Astrocyte of the spinal cord (primary cell): Measurements from ENCODE around the gene CA4.
"Not testable (repeated sequence)": the region's sequence is repeated elsewhere in the genome, so short reads cannot be mapped to it uniquely, and the experiment has no call there.

Source experiments
- DNase-seq: peaks from one replicate; pipeline ENCODE4 v3.0.0; 2011; ENCODE audit warnings: low read depth, low spot score
- H3K4me3 ChIP-seq: 2 replicates; pipeline ENCODE4 v1.5.1; 2011; ENCODE audit warnings: low read depth, mild to moderate bottlenecking, low read length, moderate library complexity
- in situ Hi-C: cut with HindIII; loops from 2 replicates; pipeline ENCODE4 v1.10.0; 2017; ENCODE audit warnings: low sequenced_read_pairs
- TF ChIP-seq, protein P1 (sequence below): IDR thresholded peaks from 2 replicates; pipeline ENCODE4 v1.5.1; 2012; ENCODE audit warnings: low read depth, mild to moderate bottlenecking, low read length, inconsistent platforms

The CA4 gene

DNA sequence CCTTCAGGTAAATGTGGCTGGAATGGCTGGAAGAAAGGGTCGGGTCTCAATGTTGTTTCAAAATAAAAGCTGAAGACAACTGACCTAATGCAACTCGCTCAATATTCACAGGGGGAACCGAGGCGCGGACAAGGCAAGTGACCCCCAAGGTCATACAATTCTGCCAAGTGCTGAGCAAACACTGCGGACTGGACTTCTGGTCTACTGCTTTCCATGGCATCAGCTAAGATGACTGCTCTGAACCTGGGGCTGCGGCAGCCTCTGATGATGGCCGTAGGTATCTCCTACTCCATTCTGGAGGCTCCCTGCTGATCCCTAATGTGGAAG lies 21.9 kb downstream of the CA4 start:
- in situ Hi-C loops = no loop called here
- DNase-seq = no peak
- TF ChIP-seq, protein P1, sequence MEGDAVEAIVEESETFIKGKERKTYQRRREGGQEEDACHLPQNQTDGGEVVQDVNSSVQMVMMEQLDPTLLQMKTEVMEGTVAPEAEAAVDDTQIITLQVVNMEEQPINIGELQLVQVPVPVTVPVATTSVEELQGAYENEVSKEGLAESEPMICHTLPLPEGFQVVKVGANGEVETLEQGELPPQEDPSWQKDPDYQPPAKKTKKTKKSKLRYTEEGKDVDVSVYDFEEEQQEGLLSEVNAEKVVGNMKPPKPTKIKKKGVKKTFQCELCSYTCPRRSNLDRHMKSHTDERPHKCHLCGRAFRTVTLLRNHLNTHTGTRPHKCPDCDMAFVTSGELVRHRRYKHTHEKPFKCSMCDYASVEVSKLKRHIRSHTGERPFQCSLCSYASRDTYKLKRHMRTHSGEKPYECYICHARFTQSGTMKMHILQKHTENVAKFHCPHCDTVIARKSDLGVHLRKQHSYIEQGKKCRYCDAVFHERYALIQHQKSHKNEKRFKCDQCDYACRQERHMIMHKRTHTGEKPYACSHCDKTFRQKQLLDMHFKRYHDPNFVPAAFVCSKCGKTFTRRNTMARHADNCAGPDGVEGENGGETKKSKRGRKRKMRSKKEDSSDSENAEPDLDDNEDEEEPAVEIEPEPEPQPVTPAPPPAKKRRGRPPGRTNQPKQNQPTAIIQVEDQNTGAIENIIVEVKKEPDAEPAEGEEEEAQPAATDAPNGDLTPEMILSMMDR = no peak
- H3K4me3 ChIP-seq = no peak overlapping the region

DNA sequence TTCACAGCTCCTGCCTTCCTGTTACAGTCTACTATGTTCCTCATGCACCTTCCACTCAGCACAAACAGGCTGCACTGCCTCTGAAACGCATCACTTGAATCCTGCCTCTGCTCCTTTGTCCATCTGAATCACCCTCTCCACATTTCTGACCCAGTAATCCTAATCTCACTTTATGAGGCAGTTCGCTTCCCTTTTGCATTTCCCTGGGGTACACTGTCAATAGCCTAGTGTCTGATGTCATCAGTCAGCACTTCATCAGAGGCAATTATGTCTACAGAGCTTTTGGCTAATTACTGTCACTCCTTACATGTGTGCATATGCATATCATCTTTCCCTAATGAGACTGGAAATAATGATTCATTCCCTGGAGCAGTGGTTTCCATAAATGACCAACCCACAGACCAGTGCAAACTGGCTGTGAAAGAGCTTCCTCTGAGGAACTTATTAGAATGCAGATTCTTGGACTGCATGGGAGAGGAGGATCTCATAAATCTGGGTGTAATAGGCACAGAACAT lies 23.6 kb downstream of the CA4 start:
- TF ChIP-seq, protein P1 = no peak
- in situ Hi-C loops = no loop called here
- H3K4me3 ChIP-seq = no peak overlapping the region
- peak; percentile 14 for DNase-seq

DNA sequence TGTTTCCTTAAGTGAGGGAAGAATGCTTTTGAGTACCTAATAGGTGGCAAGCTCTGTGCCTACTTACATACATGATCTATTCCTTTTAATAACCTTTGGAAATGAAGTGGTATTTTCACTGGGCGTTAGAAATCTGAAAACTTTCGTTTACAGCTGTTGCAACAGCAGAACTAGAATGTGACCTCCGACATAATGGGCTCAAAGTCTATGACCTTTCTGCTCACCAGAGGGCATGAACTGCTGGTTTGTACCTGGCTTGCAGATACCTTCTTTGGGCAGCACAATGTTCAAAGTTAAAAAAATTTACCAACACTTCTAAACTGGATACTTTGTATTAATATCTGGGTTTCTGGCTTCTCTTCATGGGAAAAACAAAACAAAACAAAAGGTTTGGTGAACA lies 24.3 kb downstream of the CA4 start:
- in situ Hi-C loops = no loop called here

DNA sequence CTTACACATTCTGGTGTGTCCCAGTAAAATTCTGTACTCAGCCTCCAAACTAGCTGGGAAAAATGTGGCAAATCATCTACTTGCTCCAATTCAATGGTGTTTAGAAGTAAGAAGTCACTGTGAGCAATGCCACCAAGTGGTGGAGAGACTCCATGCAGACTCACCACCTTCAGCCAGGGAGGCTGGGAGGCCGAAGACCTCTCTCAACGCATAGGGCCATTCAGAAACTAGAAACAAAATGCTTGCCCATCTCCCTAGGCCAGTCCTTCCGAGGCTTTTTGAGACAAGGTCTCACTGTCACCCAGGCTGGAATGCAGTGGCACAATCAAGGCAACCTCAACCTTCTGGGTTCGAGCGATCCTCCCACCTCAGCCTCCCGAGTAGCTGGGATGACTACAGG lies 25.0 kb downstream of the CA4 start:
- DNase-seq, in situ Hi-C loops, H3K4me3 ChIP-seq: not testable (repeated sequence)
- TF ChIP-seq, protein P1 = peak; percentile 19

More for the DNA sequence above, 24.3 kb downstream of the CA4 start:
- TF ChIP-seq, protein P1 = no peak
- no peak for DNase-seq
- no peak overlapping the region for H3K4me3 ChIP-seq

GRCh38 chr17:60176763-60177162 lies 27.0 kb downstream of the CA4 start:
- in situ Hi-C loops, H3K4me3 ChIP-seq: not testable (repeated sequence)

GRCh38 chr17:60178180-60178579 lies 28.4 kb downstream of the CA4 start:
- H3K4me3 ChIP-seq, DNase-seq, in situ Hi-C loops: not testable (repeated sequence)

More at GRCh38 chr17:60176763-60177162, 27.0 kb downstream of the CA4 start:
- DNase-seq = not testable (repeated sequence)

- in situ Hi-C loops, DNase-seq, H3K4me3 ChIP-seq: not testable (repeated sequence)
These were observed 30.6 kb downstream of the CA4 start for GRCh38 chr17:60180380-60180779.

DNA sequence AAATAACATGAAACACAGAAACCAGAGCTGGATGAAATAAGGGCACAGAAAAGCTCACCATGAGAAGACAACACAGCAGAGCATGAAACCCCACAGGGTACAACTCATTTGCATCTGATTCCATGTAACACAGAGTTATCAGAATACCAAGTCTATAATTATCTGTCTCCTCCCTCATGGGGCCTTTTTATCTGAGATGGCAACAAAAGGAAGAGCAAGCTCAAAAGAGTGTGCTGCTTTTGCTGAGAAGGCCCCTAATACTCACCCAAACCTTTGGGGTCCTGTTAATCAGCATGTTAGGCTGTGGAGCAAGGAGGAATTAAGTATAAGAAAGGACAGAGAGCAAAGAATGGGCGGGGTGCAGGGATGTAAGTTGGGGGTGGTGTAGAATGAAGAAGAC lies 36.6 kb downstream of the CA4 start:
- DNase-seq, in situ Hi-C loops, H3K4me3 ChIP-seq: not testable (repeated sequence)

GRCh38 chr17:60186846-60187745 lies 37.3 kb downstream of the CA4 start:
- peak; percentile 34 for DNase-seq
- in situ Hi-C loops, H3K4me3 ChIP-seq: not testable (repeated sequence)
